NB4 (cell line): ENCODE data around the gene RMND5A.

ENCODE experiments used
- MAX ChIP-seq: IDR thresholded peaks from 2 replicates; pipeline ENCODE4 v1.6.1; 2011; ENCODE audit warnings: low read depth, low read length
- POLR2A ChIP-seq: IDR thresholded peaks from 2 replicates; pipeline ENCODE4 v1.6.1; 2011; ENCODE audit warnings: mild to moderate bottlenecking; ENCODE audit not compliant: insufficient read length; ENCODE audit errors: extremely low read depth
- TF ChIP-seq, protein P1 (sequence below): IDR thresholded peaks from one replicate; pipeline ENCODE4 v1.5.1; 2012; ENCODE audit warnings: low read depth, low read length

GRCh38 chr2:86751778-86752177 is 31.7 kb downstream of the RMND5A start:
- TF ChIP-seq, protein P1, sequence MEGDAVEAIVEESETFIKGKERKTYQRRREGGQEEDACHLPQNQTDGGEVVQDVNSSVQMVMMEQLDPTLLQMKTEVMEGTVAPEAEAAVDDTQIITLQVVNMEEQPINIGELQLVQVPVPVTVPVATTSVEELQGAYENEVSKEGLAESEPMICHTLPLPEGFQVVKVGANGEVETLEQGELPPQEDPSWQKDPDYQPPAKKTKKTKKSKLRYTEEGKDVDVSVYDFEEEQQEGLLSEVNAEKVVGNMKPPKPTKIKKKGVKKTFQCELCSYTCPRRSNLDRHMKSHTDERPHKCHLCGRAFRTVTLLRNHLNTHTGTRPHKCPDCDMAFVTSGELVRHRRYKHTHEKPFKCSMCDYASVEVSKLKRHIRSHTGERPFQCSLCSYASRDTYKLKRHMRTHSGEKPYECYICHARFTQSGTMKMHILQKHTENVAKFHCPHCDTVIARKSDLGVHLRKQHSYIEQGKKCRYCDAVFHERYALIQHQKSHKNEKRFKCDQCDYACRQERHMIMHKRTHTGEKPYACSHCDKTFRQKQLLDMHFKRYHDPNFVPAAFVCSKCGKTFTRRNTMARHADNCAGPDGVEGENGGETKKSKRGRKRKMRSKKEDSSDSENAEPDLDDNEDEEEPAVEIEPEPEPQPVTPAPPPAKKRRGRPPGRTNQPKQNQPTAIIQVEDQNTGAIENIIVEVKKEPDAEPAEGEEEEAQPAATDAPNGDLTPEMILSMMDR = no peak
- TF ChIP-seq MAX = no peak
- no peak for TF ChIP-seq POLR2A
